Stimulated activated CD4-positive, alpha-beta T cell treated with anti-CD3 and anti-CD28 coated beads, Interleukin-1b, Interleukin-23, amount 100 ng/mL, for 1 hour (primary cell): ENCODE data around the gene KCTD12.

Source experiments
- DNase-seq, 2 donors: peaks; one replicate each; pipeline ENCODE4 v3.0.0-alpha.2; 2020; ENCODE audit warnings: low read depth in 2 of 2

The KCTD12 gene

DNA sequence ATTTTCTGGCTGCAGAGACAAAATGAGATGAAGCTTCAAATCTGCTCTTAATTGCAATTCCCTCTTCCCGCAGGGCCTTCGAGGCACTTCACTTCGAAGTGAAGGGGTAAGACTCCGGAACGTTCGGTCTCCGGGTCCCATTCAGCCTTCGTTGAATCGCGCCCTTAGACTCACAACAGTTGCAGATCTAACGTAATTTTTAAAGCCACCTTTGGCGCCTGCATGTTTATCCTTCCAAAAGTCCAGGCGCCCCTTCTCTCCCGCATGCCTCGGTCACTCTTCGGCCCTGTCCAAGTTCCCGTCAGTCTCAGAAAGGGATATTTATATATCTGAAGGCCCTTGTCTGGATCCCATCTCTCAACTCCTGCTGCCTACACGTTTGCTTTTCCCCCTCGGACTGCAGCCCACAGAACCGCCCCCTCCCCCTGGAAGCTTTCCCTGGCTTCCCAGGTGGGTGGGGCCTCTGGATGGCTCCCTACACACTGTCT is 915 bp upstream of the KCTD12 start:
- no peak for DNase-seq

DNA sequence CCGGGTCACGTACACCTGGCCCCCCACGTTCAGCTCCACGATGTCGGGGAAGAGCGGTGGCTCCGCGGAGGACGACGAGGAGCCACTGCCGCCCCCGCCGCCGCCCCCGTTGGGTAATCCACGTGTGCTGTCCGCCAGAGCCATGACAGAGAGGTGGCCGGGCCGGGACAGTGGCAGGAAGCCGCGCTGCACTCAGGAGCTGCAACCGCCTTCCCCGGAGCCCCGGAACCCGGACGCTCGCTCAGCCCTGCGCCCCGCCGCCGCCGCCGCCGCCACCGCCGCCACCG is 257 bp downstream of the KCTD12 start:
- DNase-seq: no peak

DNA sequence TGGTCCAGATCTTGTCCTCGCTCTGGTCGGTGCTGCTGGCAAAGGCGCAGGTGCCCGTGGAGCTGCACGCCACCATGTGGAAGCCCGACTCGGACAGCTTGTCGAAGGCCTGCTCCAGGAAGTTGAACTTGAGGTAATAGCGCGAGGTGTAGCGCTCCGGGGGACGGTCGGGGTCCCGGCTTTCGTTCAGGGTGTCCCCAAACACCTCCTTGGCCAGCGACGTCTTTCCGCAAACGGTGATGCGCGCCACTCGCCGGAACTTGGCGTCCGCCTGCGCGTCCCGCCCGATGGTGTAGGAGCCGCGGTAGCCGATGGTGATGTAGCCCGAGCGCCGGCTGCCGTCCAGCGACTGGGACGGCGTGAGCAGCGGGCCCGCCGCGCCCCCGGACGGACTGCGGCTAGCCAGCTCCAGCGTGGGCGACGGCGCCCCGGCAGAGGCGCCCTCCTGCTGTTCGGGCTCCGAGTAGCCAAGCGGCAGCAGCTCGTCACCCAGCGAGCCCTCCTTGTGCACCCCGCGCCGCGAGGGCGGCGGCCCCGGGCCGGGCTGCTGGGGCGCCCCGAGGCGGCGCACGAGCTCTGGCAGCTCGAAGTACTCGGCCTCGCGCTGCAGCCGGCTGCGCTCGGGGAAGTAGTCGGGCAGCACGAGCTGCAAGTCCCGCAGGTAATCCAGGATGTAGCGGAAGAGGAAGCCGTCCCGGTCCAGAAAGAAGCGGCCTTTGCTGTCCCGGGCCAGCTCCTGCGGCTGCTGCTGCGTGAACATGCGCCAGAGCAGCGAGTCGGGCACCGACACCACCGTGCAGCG is 801 bp downstream of the KCTD12 start:
- DNase-seq: peak; percentile 7 to 21

DNA sequence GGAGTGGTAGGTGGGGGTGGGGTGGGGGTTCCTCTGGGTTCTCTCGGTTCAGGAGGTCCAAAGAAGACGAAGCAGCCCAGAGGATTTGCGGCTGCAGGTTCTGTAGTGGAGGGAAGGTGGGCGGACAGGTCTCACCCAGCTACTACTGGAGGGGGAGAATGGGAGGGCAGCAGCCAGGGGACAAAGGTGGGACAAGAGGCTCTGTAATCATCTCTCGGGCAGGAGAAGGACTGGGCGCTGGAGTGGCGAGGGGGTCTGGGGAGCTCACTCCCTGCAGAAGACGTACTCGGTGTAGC is 1.4 kb downstream of the KCTD12 start:
- no peak for DNase-seq

DNA sequence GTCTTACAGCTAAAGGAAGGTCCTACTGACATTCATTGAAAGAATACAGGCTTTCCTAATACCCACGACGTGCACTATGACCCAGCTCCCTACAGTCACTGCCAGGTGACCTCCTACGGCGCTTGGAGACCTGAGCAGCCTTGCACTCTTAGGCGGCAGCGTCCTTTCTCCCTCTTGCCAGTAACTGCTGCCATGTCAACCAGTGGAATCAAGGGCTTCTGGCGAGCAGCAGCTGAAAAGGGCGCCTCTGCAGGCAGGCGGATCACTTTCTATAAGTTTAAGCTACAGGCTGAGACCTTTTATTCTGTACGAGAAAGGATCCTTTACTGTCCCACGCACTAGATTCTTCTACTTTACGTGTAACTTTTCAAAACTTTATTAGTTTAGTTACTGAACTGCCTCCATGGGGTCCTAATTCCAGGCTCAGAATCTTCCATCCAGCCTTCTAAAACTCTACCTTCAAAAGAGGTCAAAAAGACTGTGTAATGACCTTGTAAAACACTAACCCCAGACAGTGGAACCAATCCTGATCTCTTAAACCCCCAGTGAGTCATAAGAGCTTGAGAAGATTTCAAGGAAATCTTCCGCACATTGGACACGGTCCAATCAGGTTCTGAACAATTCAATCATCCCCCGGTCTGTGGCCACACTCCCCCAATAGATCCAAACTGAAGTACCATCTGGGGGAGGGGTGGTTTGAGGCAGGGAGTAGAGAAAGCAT is 1.9 kb downstream of the KCTD12 start:
- no peak for DNase-seq

DNA sequence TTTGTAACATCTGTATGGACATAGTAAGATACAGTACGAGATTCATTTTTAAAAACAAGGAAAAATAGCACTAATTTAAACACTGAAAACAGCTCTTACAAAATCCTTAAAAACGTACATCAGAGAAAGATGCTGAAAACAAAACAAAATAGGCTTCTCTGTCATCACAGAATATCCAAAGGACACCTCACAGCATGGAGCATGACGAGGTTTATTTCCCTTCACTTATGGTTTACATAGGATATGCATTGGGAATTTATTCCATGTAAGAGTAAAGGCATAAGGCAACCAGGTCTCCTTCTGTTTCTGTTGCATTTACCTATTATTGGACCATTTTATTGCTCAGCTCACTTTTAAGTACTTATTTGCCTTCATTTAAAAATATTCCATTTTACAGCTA is 3.0 kb downstream of the KCTD12 start:
- no peak for DNase-seq

DNA sequence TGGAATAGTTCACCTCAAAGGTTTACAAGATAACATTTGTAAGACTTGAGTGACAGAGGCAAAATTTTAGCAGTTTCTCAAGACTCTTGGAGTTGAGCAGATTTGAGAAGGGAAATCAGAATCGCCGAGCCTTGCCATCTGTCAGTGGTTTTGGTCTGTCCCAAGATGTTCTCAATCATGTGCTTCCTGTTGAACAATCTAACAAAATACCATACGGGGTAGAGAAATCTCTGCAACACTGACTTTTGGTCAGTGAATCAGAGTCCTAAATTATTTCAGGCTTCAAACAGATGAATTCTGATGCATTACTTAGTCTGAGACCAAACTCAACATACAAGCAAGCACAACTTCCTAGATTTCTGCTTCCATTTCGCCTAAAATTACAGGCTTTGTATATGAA is 3.8 kb downstream of the KCTD12 start:
- no peak for DNase-seq

DNA sequence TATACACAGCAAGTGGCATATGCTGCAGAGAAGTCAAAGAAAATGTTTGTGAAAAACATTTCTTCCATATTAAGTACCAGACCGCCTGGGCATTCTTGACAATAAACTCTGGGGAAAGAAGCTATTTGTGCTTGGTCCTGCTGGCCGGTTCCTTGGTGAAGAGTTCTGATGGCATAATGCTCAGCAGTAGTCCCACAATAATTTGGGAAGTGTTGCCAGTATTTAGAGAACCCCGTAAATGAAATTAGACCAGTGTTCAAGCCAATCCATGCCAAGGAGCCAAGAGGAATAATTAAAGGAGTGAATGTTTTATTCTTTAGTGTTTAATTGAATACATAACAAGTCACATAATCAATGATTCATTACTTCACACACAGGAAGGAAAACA is 6.3 kb downstream of the KCTD12 start:
- DNase-seq: no peak

DNA sequence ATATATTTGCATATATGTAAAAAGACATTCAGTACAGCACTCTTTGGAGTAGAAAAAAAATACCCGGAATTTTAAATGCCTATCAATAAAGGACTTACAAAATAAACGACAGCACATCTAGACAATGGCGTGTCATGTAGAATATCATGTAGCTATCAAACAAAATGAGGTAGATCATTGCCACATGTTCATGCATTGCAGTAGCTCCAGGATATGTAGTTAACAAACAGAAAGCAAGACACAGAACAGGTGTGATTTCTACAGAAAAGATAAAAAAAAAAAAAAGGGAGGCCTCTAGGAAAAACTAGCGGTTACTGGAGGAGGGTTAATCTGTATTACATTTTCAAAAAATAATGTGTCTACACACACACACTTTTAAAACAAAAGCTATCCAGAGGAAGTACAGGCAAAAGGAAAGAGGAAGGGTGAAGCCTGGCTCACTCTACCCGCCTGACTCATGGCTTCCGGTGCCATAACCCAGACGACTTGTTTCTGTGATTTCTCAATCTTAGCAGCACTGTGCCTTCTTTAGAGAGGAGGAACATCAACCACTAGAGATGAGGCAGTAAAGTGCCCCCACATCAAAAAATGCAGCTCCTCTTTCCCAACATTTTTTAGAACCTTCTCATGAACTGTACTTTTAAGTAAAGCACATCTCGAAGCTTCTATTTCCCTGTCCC is 6.9 kb downstream of the KCTD12 start:
- DNase-seq: peak in 1 of 2 donors; percentile 10

DNA sequence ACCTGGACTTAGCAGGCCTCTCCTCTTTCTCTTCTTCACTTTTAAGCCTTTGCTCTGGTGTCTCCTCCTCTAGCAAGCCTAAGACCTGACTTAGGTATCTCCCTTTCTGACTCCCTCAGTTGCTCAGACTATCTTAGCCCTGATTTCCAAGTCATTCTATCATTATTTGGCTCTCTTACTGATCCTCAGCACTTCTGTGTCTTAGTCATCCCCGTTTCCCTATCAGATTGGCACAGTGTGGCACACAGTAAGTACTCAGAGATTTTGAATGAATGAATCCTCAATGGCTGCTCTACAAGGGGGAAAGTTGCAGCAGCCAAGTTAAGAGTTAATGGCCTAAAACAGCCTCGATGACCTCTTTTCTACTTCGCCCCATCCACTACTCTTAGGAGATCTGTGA is 8.2 kb downstream of the KCTD12 start:
- DNase-seq: no peak

DNA sequence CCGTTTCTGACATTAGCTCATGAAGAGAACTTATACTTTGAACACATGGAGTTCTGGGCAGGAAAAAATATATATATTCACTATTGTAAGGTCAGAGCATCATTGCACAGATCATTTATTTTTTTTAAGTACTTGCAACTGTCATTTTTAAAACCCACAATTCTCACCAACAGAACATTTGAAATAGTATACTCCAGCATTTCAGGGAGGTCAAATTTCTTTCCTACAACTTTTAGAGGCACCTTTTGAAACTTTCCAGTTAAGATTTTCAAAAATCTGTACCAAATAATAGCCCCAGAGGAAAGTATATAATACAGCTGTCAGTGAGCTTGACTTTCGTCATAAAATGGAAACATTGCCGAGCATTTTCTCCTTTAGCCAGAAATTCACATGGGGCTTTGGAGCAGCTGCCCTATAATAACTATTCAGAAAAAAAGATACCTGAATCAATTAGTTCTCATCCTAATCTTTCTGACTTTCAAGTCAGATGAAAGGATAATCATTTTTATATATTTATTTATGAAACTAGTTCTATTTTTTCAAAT is 10.9 kb downstream of the KCTD12 start:
- DNase-seq: no peak

DNA sequence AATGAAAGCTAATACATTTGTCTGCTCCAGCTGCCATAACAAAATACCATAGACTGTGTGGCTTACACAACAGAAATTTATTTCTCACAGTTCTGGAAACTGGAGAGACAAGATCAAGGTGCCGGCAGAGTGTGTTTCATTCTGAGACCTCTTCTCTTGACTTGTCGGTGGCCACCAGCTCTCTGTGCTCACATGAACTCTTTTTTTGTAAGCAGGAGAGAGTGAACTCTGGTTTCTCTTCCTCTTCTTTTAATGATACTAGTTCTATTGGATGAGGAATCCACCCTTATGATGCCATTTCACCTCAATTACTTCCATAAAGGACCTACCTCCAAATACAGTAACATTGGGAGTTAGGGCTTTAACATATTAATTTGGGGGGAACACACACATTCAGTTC is 11.7 kb downstream of the KCTD12 start:
- DNase-seq: no peak

DNA sequence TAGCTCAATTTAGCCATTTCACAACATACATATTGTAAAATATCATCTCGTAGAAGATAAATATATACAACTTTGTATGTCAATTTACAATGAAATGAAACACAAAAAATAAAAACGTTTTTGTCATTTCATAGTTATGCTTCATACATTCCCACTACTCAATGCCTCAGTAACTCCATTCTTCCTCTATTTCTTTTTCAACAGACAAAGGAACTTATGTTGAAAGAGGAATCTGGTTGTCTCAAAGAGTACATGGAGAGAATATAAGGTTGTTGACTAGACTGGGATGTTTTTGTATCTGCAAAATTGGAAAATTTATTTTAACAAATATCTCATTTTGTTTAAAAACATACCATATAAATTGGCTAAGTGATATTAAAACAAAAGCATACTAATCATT is 12.8 kb downstream of the KCTD12 start:
- DNase-seq: no peak

DNA sequence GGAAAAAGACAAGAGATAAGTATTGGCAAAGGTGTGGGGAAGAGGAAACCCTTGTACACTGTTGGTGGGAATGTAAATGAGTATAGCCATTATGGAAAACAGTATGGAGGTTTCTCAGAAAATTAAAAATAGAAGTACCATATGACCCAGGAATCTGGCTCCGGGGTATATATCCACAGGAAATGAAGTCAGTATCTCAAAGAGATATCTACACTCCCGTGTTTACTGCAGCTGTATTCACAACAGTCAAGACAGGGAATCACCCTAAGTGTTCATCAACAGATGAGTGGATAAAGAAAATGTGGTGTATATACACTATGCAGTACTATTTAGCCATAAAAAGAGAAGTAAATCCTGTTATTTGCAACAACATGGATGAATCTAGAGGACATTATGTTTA is 13.5 kb downstream of the KCTD12 start:
- DNase-seq: no peak

DNA sequence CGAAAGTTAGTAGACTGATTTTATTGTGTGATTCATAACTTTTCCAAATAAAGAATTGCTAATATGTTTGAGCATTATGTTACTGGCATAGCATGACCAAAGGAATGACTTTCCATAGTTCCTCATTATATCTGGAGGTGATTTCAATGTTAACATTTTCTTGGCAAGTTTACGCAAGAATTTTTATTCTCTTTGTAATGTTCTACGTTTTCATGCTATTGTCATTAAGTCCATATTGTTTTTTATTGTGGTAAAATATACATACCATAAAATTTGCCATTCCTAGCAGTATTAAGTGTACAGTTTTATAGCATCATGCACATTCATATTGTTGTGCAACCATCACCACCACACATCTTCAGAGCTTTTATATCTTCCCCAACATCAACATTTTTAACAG is 14.8 kb downstream of the KCTD12 start:
- no peak for DNase-seq

DNA sequence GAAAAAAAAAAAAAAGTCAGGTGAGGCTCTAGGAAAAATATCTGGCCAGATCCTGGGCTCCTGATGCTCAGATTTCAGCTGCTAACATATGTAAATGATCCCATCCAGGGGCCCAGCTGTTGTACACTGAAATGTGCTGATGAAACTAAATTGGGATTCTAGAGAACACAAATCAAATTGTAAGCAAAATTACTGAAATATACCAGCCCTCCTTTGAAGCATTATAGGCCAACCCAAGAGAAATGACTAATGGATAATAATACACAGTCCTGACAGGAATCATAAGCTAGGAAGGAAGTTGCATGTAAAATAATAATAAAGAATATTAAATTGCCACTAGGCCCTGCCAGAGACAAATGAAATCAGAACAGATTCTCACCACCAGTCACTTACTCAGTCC is 17.8 kb downstream of the KCTD12 start:
- DNase-seq: no peak

DNA sequence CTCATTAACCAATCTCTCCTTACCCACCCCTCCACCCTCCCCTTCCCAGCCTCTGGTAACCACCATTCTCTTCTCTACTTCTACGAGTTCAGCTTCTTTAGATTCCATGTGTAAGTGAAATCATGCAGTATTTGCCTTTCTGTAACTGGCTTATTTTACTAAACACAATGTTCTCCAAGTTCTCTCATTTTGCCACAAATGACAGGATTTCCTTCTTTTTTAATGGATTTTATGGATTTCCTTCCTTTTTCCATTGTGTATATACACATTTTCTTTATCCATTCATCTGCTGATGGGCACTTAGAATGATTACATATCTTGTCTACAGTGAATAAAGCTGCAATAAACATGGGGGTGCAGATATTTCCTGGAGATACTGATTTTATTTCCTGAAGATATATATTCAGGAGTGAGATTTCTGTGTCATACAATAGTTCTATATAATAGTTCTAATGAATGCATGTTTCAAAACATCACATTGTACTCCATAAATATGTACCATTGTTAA is 20.2 kb downstream of the KCTD12 start:
- no peak for DNase-seq

DNA sequence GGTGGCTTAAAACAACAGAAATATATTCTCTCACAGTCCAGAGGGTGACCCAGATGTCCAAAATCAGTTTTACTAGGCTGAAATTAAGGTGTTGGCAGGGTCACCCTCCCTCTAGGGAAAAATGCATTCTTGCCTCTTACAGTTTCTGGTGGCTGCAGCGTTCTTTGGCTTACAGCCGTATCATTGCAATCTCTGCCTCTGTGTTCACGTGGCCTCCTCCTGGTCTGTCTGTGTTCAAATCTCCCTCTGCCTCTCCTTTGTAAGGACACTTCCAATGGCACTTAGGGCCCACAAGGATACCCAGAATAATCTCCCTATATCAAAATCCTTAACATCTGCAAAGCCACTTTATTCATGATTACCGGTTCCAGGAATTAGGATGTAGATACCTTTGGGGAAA is 21.1 kb downstream of the KCTD12 start:
- DNase-seq: no peak

DNA sequence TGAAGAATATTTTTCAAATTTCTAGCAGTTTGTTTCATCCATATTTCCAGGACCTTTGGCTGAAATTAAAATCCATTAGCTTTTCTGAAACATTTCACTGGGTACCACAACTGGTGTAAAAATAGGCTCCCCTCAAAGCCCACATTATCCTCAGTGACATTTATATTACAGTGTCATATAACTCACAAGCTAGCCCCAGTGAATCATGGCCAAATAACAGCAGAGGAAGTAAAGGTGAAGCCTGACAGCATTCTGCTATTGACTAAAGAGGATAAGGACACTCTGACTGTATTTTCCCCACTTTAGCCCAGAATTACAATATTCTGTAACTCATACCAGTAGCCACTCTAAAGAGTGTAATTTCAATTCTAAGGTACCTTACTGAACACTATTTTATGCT is 21.9 kb downstream of the KCTD12 start:
- DNase-seq: no peak

DNA sequence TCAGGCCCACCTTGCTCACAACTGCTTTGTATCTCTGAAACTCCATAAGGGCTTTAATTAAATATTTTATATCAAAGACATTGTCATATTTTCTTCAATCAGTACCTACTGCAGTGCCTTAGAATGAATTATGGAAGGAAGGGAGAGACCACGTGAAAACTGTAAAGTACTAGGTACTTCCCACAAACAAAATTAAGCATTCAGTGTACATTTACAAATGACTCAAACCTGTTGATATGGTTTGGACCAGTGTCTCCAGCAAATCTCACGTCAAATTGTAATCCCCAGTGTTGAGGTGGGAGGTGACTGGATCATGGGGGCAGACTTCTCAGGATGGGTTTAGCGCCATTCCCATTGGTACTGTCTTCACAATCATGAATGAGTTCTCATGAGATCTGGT is 23.2 kb downstream of the KCTD12 start:
- DNase-seq: no peak

DNA sequence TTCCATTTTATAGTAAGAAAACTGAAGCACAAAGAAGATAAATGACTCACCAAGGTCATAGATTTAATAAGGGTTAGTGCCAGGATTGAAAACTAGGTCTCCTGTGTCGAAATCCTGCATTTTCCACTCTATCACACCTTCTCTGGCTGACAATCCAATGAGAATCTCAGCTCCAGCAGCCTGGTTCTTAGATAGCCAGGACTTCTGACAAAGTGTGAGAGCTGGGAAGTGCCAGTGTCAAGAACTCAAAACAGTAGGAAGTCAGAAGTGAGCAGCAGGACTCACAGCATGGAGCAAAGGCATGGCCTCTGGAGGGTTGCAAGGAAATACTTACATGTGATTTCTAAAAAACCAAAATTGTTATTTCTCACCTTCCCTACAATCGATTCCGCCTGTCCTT is 24.3 kb downstream of the KCTD12 start:
- no peak for DNase-seq

DNA sequence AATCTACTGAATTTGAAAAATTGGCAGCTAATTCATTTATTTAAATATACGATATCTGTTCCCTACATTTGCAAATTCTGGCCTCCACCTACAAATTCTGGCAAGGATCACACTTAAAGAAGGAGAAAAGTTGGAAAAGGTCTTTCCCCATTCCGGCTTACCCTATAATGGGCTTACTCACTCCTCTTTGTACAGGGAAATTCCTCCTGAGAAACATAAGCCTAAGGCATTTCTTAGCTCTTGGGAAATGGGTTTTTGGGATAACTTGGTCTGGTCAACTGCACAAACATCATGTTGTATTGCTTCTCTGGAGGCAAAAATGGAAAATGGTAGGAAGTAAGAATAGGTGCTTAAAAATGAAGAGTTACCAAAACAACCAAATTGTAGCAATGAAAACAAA is 25.5 kb downstream of the KCTD12 start:
- DNase-seq: no peak

DNA sequence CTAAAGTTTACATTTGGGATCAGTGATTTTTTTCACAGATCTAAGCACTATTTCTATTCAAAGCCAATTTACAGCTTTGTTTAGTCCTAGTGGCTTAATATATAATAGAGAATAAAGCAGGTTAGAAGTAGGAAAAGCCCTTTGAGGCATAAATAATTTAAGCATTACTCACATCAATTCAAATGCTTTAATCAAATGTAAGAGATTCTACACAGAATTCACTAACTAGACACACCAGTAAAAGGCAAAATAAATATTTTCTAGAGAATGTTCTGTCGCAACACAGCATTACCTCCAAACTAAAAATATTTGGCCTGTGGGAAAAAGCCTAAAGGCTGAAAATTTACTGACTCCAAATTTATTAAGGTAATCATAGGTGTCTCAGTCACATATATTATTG is 31.3 kb downstream of the KCTD12 start:
- no peak for DNase-seq
